ENCODE results near the gene LRTM2. TPM values are rescaled to one million over a fixed set of nuclear protein-coding genes. Genes with fewer than 3 reads are reported as not detected.

The LRTM2 gene
- total RNA-seq, 1 experiment from 2014 or later = 0.07 TPM

GRCh38 chr12:1846421-1847405 lies 26.3 kb downstream of the LRTM2 start (continued):
- no peak for TF ChIP-seq CTCF (IDR thresholded peaks at IDR 0.05 in 2 of 3, conservative IDR thresholded peaks at IDR 0.05 in 1 of 3; ENCODE audit: borderline replicate concordance in 1 of 3, insufficient read depth in 1 of 3, low read depth in 2 of 3, low read length in 2 of 3)
- no peak for TF ChIP-seq ATF3 (IDR thresholded peaks at IDR 0.05)
- TF ChIP-seq POLR2A (IDR thresholded peaks at IDR 0.05; ENCODE audit: borderline replicate concordance, extremely low read depth, insufficient read depth, insufficient read length) = no peak
- no peak for TF ChIP-seq CBX3 (IDR thresholded peaks at IDR 0.05; ENCODE audit: low read depth)
- no peak for TF ChIP-seq ZFX (IDR thresholded peaks at IDR 0.05)
- no peak for TF ChIP-seq MAX (IDR thresholded peaks at IDR 0.05)
- no peak for TF ChIP-seq SP1 (IDR thresholded peaks at IDR 0.05; ENCODE audit: low read depth)
- TF ChIP-seq EGR1 (IDR thresholded peaks at IDR 0.05; ENCODE audit: low read depth) = no peak
- TF ChIP-seq TCF7L2 (IDR thresholded peaks at IDR 0.05; ENCODE audit: borderline replicate concordance, extremely low read depth, insufficient read depth, insufficient read length) = no peak
- TF ChIP-seq POLR2AphosphoS5 (IDR thresholded peaks at IDR 0.05; ENCODE audit: low read depth, low read length) = no peak

GRCh38 chr12:1847411-1847810 lies 27.0 kb downstream of the LRTM2 start:
- Histone ChIP-seq H3K4me1 (ENCODE audit: control insufficient read depth in 1 of 2, insufficient read depth in 2 of 2, low read length in 2 of 2) (no peaks in the 10 kb centered on the region), H4K20me1 (ENCODE audit: insufficient read depth) (no peaks in the 10 kb centered on the region), H3K4me3 (replicated peaks in 1 of 2; ENCODE audit: low read depth in 1 of 2, low read length in 2 of 2) (no peak overlapping the region), H3K9me3 (ENCODE audit: control insufficient read depth in 1 of 2, insufficient read depth in 1 of 2, low read depth in 1 of 2, low read length in 2 of 2) (no peaks in the 10 kb centered on the region), H3K36me3 (ENCODE audit: control insufficient read depth in 1 of 2, insufficient read depth in 2 of 2, low read length in 2 of 2) (no peaks in the 10 kb centered on the region), H3K9me2 (ENCODE audit: insufficient read depth) (no peaks in the 10 kb centered on the region), H2AFZ (ENCODE audit: low read depth, low read length, poor library complexity, severe bottlenecking) (no peak overlapping the region), H3K9ac (ENCODE audit: low read length) (no peak overlapping the region), H3K27me3 (ENCODE audit: insufficient read depth, low read length) (no peaks in the 10 kb centered on the region), H3K79me2 (ENCODE audit: insufficient read depth, low read length) (no peaks in the 10 kb centered on the region), H3K27ac (ENCODE audit: low read depth, low read length) (no peak overlapping the region), H3K4me2 (ENCODE audit: low read length) (no peak overlapping the region)
- no peak for ATAC-seq
- CTCF ChIA-PET = no interaction called here
- DNase-seq (ENCODE audit: low read depth, low spot score) = no peak
- no TSS peak for BruUV-seq (replicated peaks)
- RAD21 ChIA-PET (ENCODE audit: low non-redundant PET in 1 of 2, low total read pairs in 2 of 2, uncharacterized antibody in 2 of 2, unreplicated experiment in 2 of 2) = no interaction called here
- POLR2A ChIA-PET = no interaction called here
- intact Hi-C loops (cut with micrococcal nuclease) = no loop called here
- TF ChIP-seq RAD21 (IDR thresholded peaks at IDR 0.05; ENCODE audit: low read depth) (no peak), MAX (IDR thresholded peaks at IDR 0.05) (no peak), CEBPB (IDR thresholded peaks at IDR 0.05; ENCODE audit: low read depth) (no peak), TCF7L2 (IDR thresholded peaks at IDR 0.05; ENCODE audit: borderline replicate concordance, extremely low read depth, insufficient read depth, insufficient read length) (no peak), EZH2 (IDR thresholded peaks at IDR 0.05) (no peak), SP1 (IDR thresholded peaks at IDR 0.05; ENCODE audit: low read depth) (no peak), ELF1 (IDR thresholded peaks at IDR 0.05; ENCODE audit: borderline replicate concordance, low read depth) (no peak), YY1 (IDR thresholded peaks at IDR 0.05; ENCODE audit: extremely low read depth, insufficient replicate concordance, low read depth, low read length) (no peak), EGR1 (IDR thresholded peaks at IDR 0.05; ENCODE audit: low read depth) (no peak), EZH2phosphoT487 (IDR thresholded peaks at IDR 0.05; ENCODE audit: borderline replicate concordance) (no peak), ZFX (IDR thresholded peaks at IDR 0.05) (no peak), SIN3A (IDR thresholded peaks at IDR 0.05; ENCODE audit: low read depth) (no peak)
- TF ChIP-seq, protein P1, sequence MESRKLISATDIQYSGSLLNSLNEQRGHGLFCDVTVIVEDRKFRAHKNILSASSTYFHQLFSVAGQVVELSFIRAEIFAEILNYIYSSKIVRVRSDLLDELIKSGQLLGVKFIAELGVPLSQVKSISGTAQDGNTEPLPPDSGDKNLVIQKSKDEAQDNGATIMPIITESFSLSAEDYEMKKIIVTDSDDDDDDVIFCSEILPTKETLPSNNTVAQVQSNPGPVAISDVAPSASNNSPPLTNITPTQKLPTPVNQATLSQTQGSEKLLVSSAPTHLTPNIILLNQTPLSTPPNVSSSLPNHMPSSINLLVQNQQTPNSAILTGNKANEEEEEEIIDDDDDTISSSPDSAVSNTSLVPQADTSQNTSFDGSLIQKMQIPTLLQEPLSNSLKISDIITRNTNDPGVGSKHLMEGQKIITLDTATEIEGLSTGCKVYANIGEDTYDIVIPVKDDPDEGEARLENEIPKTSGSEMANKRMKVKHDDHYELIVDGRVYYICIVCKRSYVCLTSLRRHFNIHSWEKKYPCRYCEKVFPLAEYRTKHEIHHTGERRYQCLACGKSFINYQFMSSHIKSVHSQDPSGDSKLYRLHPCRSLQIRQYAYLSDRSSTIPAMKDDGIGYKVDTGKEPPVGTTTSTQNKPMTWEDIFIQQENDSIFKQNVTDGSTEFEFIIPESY (IDR thresholded peaks at IDR 0.05; ENCODE audit: extremely low read depth, insufficient replicate concordance, low read length) = no peak
